Right lobe of liver (tissue), 6 donors: ENCODE results near the gene AOX1. TPM values are rescaled to one million over a fixed set of nuclear protein-coding genes. Genes with fewer than 3 reads are reported as not detected.

Experiments used
- ATAC-seq, 4 donors: fragments of 200-7000 bp; cut with Tn5 transposase; one replicate each; pipeline ENCODE4 v1.9.1; 2020; ENCODE audit warnings: mild to moderate bottlenecking in 4 of 4, moderate library complexity in 4 of 4
- DNase-seq, 3 donors: peaks; one replicate each; pipeline ENCODE4 v3.0.0-alpha.2; 2020
- H3K27ac ChIP-seq, 3 donors: fragments of 200-600 bp; one replicate each; pipeline ENCODE4 v1.8.0; 2022
- H3K27me3 ChIP-seq, 2 donors: fragments of 200-600 bp; one replicate each; pipeline ENCODE4 v1.8.0; 2022
- H3K36me3 ChIP-seq, 4 donors: fragments of 200-600 bp; sonication (generic) in 1 of 4; one replicate each; pipeline versions ENCODE4 v1.5.1 to v1.8.0; 2017 to 2022; ENCODE audit warnings: control low read depth in 1 of 4
- H3K4me1 ChIP-seq, 4 donors: fragments of 200-600 bp; sonication (generic) in 1 of 4; one replicate each; pipeline versions ENCODE4 v1.5.1 to v1.8.0; 2017 to 2022; ENCODE audit warnings: control low read depth in 1 of 4
- H3K4me3 ChIP-seq, 3 donors: fragments of 200-600 bp; one replicate each; pipeline ENCODE4 v1.8.0; 2022
- H3K9me3 ChIP-seq, 4 donors: fragments of 200-600 bp; sonication (generic) in 1 of 4; one replicate each; pipeline versions ENCODE4 v1.5.1 to v1.8.0; 2017 to 2022; ENCODE audit warnings: control low read depth in 1 of 4
- CTCF ChIP-seq, 4 donors: fragments of 200-600 bp in 3 of 4; fragments of 450-650 bp in 1 of 4; IDR thresholded peaks; one replicate each; pipeline versions ENCODE4 v1.5.1 to v1.8.0; 2016 to 2022; ENCODE audit warnings: antibody characterized with exemption in 4 of 4, mild to moderate bottlenecking in 2 of 4
- POLR2A ChIP-seq: fragments of 450-650 bp; IDR thresholded peaks from one replicate; pipeline ENCODE4 v1.6.1; 2017; ENCODE audit warnings: antibody characterized with exemption, mild to moderate bottlenecking
- WGBS: methylation state at CpG from one replicate; pipeline ENCODE4 v1.1.6; 2018; ENCODE audit warnings: low coverage, low lambda C conversion rate; ENCODE audit not compliant: insufficient coverage; ENCODE audit errors: missing lambda C conversion rate; 5-methylcytosine and 5-hydroxymethylcytosine counted together
- intact Hi-C, 2 donors: fragments of 100-400 bp; cut with DNase I; formaldehyde crosslinking; loops; one replicate each; pipeline versions ENCODE4 v1.11.2 to v1.14.1; 2022
- total RNA-seq, 6 experiments: library from RNA; depleted of rRNA in 2 of 6; stranded (reverse); fragments of >200 nt in 2 of 6; fragmentation: NEBNext Ultra II Directional in 3 of 6; extraction: Animal tissue kit (Norgen Biotek cat#: 25700) in 3 of 6; gene quantifications; one replicate each; pipeline versions ENCODE4 v1.1.0 to v1.2.4, GENCODE V29; 2016 to 2023
- donor health status: DM: no; HTN: yes; CAD: no.
- donor health status: DM: no; HTN: no; CAD: no.
- donor health status: DM: no; HTN: no; CAD: no.
- donor health status: DM: no; HTN: yes; CAD: no.
- donor health status: DM: no; HTN: yes; CAD: no.

AOX1 gene
- total RNA-seq, 6 experiments from 2014 or later: 524 to 1,747 (median 931) TPM

- TF ChIP-seq CTCF (IDR thresholded peaks at IDR 0.05): no peak
- TF ChIP-seq POLR2A: no peak
- H3K4me1 ChIP-seq: peaks cover 0 to 96% (median 33%) of the 10 kb centered on the region in 4 donors
- DNase-seq: peak; percentile 62 to 80 (median 77)
- peak; percentile 51 to 67 (median 62) for ATAC-seq
- intact Hi-C loops: no loop called here
- no peaks in the 10 kb centered on the region for H3K9me3 ChIP-seq
- H3K36me3 ChIP-seq: peaks cover 0 to 95% (median 40%) of the 10 kb centered on the region in 4 donors
- H3K4me3 ChIP-seq: no peak overlapping the region
- 82% methylated on average over 1 of the region's 2 CpGs for WGBS
- peak overlapping the region in 1 of 3 donors; percentile 62 for H3K27ac ChIP-seq
- H3K27me3 ChIP-seq: no peaks in the 10 kb centered on the region
Measured at GRCh38 chr2:200619279-200619678, 33.5 kb downstream of the AOX1 start.

- ATAC-seq: no peak
Measured at GRCh38 chr2:200620606-200621390, 35.0 kb downstream of the AOX1 start.

GRCh38 chr2:200622106-200622505 is 36.3 kb downstream of the AOX1 start:
- ATAC-seq (no peak), DNase-seq (no peak)
- Histone ChIP-seq H3K36me3 (peaks cover 0 to 96% (median 41%) of the 10 kb centered on the region in 4 donors), H3K27me3 (no peaks in the 10 kb centered on the region), H3K4me1 (peaks cover 0 to 83% (median 26%) of the 10 kb centered on the region in 4 donors), H3K27ac (no peak overlapping the region), H3K9me3 (no peaks in the 10 kb centered on the region), H3K4me3 (no peak overlapping the region)
- TF ChIP-seq POLR2A (no peak), CTCF (IDR thresholded peaks at IDR 0.05) (no peak)
- WGBS: 83% methylated on average over 1 of the region's 1 CpG
- intact Hi-C loops: no loop called here

More at GRCh38 chr2:200620606-200621390, 35.0 kb downstream of the AOX1 start:
- intact Hi-C loops: no loop called here
- Histone ChIP-seq H3K36me3 (peaks cover 0 to 95% (median 39%) of the 10 kb centered on the region in 4 donors), H3K4me3 (no peak overlapping the region), H3K27me3 (no peaks in the 10 kb centered on the region), H3K4me1 (peaks cover 0 to 96% (median 30%) of the 10 kb centered on the region in 4 donors), H3K9me3 (no peaks in the 10 kb centered on the region), H3K27ac (no peak overlapping the region)
- 88% methylated on average over 7 of the region's 7 CpGs for WGBS
- DNase-seq: no peak
- TF ChIP-seq POLR2A (no peak), CTCF (IDR thresholded peaks at IDR 0.05) (no peak)

DNA sequence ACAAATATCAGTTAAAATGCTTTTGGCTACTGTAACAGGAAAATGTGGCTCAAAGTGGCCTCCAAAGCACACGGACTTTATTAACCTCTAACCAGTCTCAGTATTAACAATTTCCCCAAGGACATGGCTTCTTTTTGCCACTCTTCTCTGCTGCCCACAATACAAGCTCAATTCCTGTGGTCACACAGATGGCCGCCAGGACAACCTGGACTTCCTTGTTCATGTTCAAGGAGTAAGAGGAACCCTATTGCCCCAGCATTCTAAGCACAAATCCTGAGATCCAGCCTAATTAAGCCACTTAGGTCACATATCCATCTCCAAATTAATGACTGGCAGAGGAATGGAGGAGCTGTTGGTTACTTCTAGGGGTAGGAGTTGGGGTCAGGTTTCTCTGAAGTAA is 38.2 kb downstream of the AOX1 start:
- Histone ChIP-seq H3K27ac (peak overlapping the region in 1 of 3 donors; percentile 30), H3K27me3 (no peaks in the 10 kb centered on the region), H3K4me1 (peaks cover 0 to 64% (median 19%) of the 10 kb centered on the region in 4 donors), H3K9me3 (no peaks in the 10 kb centered on the region), H3K4me3 (no peak overlapping the region), H3K36me3 (peaks cover 0 to 97% (median 39%) of the 10 kb centered on the region in 4 donors)
- 53% methylated on average over 2 of the region's 2 CpGs for WGBS
- ATAC-seq: no peak
- TF ChIP-seq POLR2A (no peak), CTCF (IDR thresholded peaks at IDR 0.05) (no peak)
- DNase-seq: no peak
- intact Hi-C loops: no loop called here
